CD4-positive, alpha-beta T cell treated with Interferon gamma for 1 hour (primary cell): ENCODE data around the gene JARID2.
A peak's percentile ranks its signal among the peaks of the same experiment; 100 is the strongest.

Source experiments
- DNase-seq: peaks from one replicate; pipeline ENCODE4 v3.0.0-alpha.2; 2020

The JARID2 gene

DNA sequence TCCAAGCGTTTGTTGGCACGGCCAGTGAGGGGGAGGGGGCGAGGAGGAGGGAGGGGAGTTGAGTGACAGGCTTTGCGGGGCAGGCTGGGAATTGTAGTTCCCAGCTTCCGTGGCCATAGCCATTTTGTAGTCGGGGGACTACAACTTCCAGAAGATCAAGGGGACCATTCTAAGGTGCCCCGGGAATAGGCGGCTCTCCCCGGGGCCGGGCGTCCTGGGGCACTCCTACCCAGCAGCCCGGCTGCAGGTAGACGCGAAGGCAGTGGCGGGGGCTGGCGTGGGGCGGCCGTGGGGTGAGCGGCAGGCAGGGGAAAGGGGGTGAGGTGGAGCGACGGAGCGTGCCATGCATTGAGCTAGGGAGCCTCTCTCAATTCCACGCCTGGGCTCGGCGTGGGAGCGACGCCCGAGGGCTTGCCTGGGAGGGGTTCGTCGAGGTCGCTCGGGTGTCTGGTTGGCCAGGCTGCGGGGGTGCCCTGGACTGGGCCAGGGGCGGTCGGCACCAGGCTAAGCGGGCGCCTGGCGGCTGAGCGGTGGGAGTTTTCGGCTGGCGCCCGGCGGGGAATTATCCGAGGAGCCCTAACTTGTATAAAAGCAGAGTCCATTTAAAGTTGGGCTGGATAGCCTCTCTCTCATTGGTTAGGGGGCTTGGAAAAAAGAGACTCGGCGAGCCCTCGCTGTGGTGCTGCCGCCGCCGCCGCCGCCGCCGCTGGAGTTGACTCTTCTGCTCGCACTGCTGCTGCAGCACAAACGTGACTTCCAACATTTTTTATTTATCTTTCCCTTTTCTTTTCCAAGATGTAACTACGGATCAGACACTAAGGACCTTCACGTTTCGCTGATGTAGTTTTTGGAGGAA is at the start of gene JARID2:
JARID2 (plus strand) TSS at position 709 of the 856 bp plus-strand sequence. CDS start 471 bp downstream, outside the sequence.
- peak; percentile 96 for DNase-seq

DNA sequence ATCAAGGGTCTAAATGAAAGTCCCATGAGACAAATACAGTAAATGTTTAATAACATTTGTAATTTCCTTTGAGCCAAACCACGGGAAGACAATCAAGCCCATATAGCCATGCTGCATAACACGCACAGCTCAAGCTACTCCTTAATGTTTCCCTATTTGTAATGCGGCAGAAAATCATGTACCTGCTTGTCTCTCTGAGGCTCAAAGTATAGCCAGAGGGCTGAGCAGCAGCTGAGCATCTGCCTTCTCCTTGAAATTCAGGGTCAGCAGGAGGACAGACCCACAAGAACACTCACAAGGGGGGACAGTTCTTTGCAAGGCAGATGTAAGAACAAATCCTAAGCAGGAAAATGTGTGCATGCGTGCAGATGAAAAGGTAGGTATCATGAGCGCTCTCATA is 45.8 kb upstream of the JARID2 start:
- DNase-seq, result no peak

DNA sequence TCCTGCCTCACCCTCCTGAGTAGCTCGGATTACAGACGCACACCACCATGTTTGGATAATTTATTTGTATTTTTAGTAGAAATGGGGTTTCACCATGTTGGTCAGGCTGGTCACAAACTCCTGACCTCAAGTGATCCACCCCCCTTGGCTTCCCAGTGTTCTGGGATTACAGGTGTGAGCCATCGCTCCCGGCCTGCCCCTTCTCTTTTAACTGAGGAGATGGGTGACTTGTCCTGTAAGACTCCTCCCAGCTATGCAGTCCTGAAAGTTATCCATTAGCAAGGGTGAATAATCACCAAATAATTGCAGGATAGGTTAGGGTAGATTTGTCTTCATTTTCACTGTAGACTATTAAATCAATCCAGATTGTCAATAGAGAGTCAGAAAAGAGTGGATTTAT is 40.5 kb upstream of the JARID2 start:
- no peak for DNase-seq

DNA sequence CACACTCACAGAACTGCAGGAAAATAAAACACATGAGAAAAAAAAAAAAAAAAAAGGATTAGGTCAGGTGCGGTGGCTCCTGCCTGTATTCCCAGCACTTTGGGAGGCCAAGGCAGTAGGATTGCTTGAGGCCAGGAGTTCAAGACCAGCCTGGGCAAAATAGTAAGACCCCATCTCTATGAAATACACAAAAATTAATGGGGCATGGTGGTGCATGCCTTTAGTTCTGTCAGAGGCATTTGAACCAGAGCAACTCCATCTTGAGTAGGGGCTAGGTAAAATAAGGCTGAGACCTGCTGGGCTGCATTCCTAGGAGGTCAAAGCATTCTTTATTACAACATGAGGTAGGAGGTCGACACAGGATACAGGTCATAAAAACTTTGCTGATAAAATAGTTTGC is 39.0 kb upstream of the JARID2 start:
- no peak for DNase-seq

DNA sequence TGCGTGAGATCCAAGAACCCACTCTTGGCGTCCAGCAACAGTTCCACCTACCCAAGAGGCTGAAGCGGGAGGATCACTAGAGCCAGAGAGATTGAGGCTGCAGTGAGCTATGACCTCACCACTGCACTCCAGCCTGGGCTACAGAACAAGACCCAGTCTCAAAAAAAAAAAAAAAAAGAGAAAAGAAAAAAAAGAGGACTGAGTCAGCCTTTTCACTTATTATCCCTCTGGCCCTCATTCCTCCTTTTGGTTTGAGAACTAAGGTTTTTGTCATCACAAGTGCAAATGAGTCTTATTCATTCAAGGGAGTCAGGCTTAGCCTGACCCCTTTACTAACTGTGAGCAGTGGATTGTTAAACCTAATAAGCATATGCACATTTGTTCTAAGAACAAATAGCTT is 37.9 kb upstream of the JARID2 start:
- DNase-seq, result no peak

DNA sequence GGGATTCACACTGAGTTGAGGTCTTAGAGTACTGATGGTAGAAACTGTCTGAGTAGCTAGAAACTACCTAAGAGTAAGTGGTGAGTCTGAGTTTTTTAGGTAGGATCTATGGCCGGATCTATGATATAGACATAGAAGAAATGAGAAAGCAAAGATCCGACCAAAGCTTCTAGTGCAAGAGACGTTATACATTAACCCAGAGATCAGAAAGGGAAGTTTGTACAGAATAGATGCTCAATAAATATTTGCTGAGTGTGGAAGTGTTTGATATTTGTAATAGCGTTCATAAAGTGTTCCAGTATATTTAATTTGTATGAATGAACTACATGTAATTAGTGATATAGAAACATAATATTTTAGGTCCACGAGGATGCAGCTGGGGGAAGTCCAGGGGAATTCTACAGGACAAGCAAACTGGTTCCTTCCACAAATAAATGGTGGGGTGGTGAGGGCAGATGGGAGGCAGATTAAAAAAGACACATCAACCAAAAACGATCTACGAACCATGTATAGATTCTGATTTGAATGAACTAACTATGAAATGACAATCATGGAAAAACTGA is 31.9 kb upstream of the JARID2 start:
- no peak for DNase-seq

DNA sequence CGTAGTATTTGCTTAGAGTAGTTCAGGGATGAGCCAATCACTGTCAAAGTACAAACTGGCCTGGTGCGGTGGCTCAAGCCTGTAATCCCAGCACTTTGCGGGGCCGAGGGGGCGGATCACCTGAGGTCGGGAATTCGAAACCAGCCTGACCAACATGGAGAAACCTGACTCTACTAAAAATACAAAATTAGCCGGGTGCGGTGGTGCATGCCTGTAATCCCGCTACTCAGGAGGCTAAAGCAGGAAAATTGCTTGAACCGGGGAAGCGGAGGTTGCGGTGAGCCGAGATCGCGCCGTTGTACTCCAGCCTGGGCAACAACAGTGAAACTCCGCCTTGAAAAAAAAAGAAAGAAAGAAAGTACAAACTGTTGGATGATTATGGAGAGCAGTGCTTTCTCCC is 27.5 kb upstream of the JARID2 start:
- DNase-seq, result no peak

DNA sequence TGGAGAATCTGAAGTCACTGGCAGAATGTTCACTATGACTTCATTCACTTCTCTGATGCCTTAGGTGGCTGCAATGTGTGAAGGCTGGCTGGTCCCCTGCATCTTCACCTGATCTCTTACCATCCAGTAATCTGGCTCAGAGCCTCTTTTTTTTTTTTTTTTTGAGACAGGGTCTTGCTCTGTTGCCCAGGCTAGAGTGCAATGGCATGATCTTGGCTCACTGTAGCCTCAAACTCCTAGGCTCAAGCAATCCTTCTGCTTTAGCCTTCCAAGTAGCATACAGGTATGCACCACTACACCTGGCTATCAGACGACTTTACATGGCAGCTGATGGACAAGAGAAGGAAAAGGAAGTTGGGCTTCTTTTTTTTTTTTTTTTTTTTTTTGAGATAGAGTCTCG is 25.8 kb upstream of the JARID2 start:
- DNase-seq, result no peak

DNA sequence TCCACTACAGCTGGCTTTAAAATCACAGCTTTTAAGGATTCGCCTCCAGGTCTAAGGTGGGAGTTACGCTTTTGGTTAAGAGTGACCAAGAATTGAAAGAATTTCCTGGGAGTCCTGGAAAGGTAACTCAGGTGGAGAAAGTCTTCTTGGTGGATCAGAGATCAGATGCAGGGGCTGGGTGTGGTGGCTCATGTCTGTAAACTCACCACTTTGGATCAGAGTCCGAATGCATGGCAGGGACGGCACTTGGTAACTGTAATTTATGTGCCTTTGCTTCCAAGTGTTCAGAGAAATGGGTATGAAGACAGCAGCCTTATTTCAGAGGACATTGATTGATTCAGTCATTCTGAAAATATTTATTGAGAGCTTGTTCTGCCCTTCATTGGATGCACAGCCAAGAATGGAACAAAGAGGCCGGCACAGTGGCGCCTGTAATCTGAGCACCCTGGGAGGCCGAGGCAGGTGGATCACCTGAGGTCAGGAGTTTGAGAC is 18.0 kb upstream of the JARID2 start:
- DNase-seq, result no peak

DNA sequence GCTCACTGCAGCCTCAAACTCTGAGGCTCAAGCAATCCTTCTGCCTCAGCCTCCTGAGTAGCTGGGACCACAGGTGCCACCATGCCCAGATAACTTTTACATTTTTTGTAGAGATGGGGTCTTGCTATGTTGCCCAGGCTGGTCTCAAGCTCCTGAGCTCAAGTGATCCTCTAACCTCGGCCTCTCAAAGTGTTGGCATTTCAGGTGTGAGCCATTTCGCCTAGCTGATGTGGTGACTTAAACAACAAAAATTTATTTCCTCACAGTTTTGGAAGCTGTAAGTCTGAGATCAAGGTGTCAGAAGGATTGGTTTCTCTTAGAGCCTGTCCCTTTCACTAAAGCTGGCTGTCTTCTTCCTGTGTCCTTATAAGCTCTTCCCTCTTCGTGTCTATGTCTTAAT is 15.0 kb upstream of the JARID2 start:
- DNase-seq, result no peak

DNA sequence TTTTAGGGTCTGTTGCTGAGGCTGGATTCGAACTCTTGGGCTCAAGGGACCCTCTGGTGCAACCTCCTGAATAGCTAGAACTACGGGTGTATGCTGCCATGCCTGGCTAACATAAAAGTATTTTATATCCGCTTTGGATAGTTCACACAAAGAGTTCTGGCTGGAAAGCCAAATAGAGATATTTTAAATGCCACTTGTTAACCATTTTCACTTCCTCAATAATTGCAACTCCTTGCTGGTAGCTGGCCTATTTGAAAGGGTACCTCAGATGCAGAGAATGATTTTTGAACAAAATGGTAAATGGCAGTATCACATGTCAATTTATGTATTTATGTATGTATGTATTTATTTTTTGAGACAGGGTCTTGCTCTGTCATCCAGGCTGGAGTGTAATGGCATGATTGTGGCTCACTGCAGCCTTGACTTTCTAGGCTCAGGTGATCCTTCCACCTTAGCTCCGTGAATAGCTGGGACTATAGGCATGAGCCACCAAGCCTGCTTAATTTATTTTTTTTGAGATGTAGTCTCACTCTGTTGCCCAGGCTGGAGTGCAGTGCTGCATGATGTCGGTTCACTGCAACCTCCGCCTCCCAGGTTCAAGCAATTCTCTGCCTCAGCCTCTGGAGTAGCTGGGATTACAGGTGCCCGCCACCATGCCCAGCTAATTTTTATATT is 12.9 kb upstream of the JARID2 start:
- no peak for DNase-seq

DNA sequence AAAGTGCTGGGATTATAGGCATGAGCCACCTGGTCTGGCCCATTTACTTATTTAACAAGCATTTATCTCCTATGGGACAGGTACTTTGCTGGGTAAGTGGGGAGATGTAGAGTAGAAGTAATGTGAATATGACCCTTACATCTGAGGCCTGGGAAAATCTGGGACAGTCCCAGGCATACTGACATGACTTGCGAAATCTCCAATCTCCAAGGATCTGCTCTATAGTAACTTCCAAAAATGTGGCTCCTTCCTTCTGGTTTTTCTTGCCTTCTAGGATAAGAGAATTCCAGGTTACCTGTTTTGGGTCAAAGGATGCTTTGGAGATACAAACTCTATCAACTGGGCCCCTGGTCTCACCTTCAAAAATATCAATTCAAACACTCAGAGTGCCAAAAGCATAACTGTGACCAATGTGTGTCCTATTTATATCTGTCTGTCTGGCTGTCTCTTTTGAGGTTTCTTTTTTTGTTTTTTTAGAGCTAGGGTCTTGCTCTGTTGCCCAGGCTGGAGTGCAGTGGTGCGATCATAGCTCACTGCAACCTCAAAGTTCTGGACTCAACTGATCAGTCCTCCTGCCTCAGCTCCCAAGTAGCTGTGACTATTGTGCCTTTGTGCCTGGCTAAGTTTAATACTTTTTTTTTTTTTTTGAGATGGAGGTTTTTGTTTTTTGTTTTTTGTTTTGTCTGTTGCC is 11.7 kb upstream of the JARID2 start:
- no peak for DNase-seq

DNA sequence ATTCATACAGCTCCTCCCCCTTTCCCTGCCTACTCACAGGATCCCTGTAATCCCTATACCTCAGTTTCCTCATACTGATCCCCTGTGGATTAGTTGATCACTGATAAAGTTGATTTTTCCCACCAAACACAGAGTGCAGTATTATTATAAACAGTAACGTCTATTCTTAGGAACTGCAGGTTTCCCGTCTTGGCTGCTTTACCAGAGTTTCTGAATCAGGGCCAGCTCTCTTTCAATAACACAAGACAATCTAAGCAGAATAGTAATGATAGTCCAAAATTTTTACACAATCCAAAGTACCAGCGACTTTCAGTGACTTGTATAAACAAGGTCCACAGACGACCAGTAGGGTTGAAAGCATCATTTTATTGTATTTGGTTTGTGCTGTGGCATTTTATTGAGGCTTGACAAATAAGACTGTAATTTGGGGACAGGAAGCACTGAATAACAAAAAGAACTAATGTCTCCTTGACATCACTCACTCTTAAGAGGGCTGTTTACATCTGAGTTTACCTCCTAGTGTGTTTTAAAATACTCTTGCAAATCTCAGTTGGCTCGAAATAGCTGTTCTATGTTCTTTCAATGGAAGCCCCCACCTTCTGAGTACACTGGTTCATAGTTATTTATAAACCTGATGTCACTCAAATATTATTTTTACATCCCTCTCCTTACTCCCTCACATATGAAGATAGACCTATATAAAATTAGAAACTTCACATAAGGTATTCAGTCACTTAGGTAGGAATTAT is 6.1 kb upstream of the JARID2 start:
- no peak for DNase-seq

DNA sequence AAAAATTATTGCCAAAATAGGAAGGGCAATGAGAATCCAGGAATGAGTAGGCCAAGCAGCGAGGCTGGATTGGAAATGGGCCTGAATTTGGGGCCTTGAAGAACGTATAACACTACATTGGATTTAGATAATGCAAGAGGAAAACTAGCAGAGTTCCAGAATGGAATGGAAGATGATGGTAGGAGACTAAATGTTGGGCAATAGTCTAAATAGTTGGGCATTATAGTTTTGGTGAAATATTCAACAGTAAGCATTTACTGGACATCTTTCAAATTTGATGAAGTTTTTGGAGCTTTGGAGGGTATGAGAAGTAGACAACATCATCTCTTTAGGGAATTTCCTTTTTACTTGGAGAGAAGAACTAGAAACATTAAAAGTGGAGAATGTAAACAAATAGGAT is 3.4 kb upstream of the JARID2 start:
- DNase-seq, result no peak

DNA sequence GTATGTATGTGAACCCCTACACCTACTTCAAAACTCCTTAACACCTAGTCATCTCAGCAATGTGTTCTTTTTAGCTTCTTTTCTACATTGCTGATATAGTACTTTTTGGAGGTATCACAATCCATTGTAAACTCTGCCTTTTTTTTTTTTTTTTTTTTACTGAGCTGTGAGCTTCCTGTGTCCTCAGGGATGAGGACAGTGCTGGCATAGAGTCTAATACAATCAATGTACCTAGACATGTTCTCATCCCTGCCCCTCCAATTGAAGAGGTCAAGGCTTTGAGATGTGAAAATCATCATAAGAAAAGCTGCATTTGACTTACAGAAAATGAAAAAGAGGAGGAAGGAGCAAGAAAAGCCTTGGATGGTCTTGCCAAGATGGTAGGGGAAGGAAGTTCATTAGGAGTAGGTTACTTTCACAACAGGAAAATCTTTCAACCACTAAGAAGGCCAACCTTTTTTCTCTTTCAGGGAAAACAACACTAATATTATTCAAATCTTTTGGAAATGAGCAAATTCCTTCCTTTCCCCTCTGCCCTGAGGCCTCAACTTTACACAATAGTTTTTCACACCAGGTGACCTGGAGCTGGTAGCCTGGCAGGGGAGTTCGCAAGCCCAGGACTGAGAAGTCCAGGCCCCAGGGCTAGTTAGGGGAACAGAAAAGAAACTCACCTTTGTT is 2.8 kb upstream of the JARID2 start:
- no peak for DNase-seq

DNA sequence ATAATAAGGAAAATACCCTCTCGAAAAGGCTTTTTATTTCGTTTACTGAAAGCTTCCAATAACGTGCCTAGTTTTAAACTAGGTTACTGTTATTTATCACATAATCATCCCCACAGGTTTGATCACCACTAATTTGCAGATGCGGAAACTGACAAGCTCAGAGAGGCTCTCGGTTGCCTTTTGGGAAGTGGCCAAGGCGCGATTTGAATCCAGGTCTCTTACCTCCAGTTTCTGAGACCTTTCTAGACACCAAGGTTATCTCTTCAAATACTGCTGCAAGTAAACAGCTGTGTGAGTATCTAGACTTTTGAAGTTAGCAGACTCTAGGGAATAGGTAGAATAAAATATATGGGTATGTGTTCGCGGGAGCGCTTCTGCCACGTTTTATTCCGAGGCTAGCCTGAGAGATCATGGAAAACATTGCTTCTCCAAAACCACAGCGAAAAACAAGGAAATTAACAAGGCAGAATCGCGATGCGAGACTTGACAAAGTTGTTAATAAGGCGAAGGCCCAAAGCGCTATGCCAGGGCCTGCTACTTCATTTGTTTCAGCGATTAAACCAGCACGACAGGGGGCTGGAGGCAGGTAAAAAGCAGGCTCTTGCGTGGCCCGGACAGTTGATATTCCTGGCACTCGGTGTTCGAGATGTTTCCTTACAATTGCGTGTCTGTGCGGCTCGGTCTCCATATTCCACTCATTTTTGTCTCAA is 1.8 kb upstream of the JARID2 start:
- DNase-seq, result no peak

DNA sequence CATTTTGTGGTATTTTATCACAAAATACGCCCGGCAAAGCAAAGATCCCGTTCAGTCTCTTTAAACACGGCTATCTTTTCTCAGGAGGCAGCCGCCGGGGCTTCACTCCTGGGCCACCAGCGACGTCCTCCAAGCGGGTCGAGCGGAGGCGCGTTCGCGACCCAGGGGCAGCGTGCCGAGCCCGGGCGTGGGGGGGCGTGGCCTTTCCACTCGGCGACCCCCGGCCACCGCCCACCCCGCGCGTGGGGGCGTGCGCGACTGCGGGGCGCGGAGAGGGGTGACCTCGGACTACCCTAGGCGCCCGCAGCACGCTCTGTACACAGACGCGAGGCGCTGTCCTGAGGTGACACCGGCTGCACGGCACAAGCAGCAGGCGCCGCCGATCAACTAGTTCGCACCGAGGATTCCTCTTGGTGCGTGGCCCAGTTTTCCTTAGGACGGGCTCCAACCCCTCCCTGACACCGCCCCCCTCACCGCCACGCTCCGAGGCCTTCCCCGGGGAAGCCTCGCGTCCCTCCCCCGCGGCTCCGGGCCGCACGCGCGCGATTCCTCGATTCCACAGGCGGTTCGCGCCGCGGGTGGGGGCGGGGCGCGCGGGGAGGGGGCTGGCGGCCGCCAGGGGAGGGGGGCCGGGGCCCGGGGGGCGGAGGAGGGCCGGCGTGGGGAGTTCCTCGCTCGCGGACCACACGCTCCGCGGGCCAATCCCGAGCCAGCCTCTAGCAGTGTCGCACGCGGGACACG is 1.1 kb upstream of the JARID2 start:
- peak; percentile 62 for DNase-seq

DNA sequence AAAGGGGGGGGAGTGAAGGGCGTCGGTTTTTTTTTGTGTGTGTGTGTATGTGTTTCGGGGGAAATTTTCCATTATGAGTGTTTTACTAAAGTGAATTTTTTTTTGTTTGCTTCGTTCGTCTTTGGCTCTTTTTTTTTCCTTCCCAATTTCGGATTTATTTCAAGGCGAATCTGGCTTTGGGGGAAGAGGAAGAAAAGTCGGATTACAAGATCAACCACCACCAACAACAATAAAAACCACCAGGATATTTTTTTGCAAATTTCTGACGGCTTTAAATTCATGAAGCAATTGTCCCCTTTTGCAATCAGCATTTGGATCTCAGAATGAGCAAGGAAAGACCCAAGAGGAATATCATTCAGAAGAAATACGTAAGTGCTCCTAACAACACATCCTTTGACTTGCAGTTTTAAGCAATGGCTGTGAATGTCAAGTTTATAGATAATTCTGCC is 372 bp downstream of the JARID2 start:
- DNase-seq, result no peak

DNA sequence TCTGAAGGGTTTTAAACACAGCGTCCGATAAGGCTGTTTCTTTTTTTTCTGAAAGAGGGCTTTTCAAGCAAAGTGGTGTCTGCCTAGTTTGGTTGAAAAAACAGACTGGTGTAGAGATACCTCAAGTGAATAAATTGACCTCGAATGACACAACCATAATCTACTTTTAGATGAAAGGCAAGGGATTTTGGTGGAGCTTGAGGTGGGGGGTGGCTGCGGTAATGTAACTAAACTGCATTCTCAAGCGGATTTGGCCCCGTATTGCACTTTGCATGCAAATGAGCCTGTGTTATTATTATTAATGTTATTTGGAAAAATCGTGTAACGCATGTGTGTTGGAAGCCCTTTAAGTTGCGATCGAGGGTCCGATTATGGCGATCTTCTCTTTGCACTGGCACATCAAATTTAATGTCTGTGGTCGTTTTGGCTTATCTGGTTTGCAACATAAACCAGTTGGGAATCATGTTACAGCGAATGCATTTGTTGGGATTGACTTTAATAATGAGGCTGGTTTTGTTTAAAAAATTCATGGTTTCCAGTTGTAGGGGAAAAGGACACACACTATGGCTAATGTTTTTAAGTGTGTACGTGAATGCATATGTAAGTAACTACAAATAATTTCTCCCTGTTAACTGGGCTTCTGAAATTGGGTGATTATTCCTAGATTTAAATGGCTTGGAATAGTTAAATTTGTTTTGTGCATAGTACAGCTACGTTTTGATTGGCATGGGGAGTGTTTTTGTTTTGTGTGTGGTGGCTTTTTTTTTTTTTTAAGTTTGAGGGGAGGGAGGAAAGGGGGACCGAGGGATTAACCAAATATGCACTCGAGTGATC is 1.0 kb downstream of the JARID2 start:
- DNase-seq, result no peak
